HepG2 (cell line): ENCODE measurements around the gene BICRA. TPM values are rescaled to one million over a fixed set of nuclear protein-coding genes. Genes with fewer than 3 reads are reported as not detected.

ENCODE experiments used
- ARID2 ChIP-seq: sonication (generic); formaldehyde crosslinking; IDR thresholded peaks from 2 replicates; pipeline ENCODE4 v1.8.1; 2022; ENCODE audit warnings: mild to moderate bottlenecking, missing genetic modification reagents, borderline replicate concordance
- BHLHE40 ChIP-seq: IDR thresholded peaks from 2 replicates; pipeline ENCODE4 v1.6.1; 2011; ENCODE audit warnings: low read length, improper control_type of control experiment
- CREM ChIP-seq, 2 experiments: sonication (generic) in 1 of 2; formaldehyde crosslinking in 1 of 2; IDR thresholded peaks; 2 replicates each; pipeline versions ENCODE4 v1.4.0 to v1.6.1; 2016 to 2020; ENCODE audit warnings: antibody characterized with exemption in 1 of 2, mild to moderate bottlenecking in 1 of 2, missing genetic modification reagents in 1 of 2
- EP300 ChIP-seq, 3 experiments: sonication (generic) in 1 of 3; formaldehyde crosslinking in 1 of 3; IDR thresholded peaks; 2 replicates each; pipeline versions ENCODE4 v1.5.1 to v1.6.1; 2011 to 2020; ENCODE audit warnings: low read depth in 2 of 3, low read length in 2 of 3, borderline replicate concordance in 1 of 3, improper control_type of control experiment in 1 of 3, mild to moderate bottlenecking in 1 of 3, missing genetic modification reagents in 1 of 3, moderate library complexity in 1 of 3
- FOXP4 ChIP-seq: sonication (generic); formaldehyde crosslinking; IDR thresholded peaks from 2 replicates; pipeline ENCODE4 v1.4.0; 2020; ENCODE audit warnings: missing genetic modification reagents
- HNRNPK ChIP-seq: fragments of 200-400 bp; formaldehyde crosslinking; IDR thresholded peaks from 2 replicates; pipeline ENCODE4 v1.6.1; 2018; ENCODE audit warnings: low read length, low read depth, moderate library complexity, mild to moderate bottlenecking; ENCODE audit not compliant: poor library complexity, severe bottlenecking
- HOXA9 ChIP-seq: sonication (generic); formaldehyde crosslinking; IDR thresholded peaks from 2 replicates; pipeline ENCODE4 v1.8.1; 2022; ENCODE audit warnings: missing genetic modification reagents, mild to moderate bottlenecking, moderate library complexity, borderline replicate concordance
- IRF1 ChIP-seq: sonication (generic); formaldehyde crosslinking; IDR thresholded peaks from 2 replicates; pipeline ENCODE4 v1.4.0; 2020; ENCODE audit warnings: low read depth, mild to moderate bottlenecking, missing genetic modification reagents
- KMT2B ChIP-seq: IDR thresholded peaks from 2 replicates; pipeline ENCODE4 v1.6.1; 2016; ENCODE audit warnings: missing genetic modification reagents, missing compliant biosample characterization
- RBM22 ChIP-seq: fragments of 200-400 bp; formaldehyde crosslinking; optimal IDR thresholded peaks from 2 replicates; pipeline ENCODE3; 2017; ENCODE audit warnings: mild to moderate bottlenecking, low read length, moderate library complexity
- STAG1 ChIP-seq: sonication (generic); formaldehyde crosslinking; IDR thresholded peaks from 2 replicates; pipeline ENCODE4 v1.4.0; 2020; ENCODE audit warnings: missing genetic modification reagents
- TAF15 ChIP-seq: fragments of 200-400 bp; formaldehyde crosslinking; IDR thresholded peaks from one replicate; pipeline ENCODE4 v1.6.1; 2018; ENCODE audit warnings: mild to moderate bottlenecking, low read depth, low read length; ENCODE audit not compliant: poor library complexity, severe bottlenecking
- XBP1 ChIP-seq: sonication (generic); formaldehyde crosslinking; IDR thresholded peaks from 2 replicates; pipeline ENCODE4 v1.5.0; 2020; ENCODE audit warnings: missing genetic modification reagents
- ZNF234 ChIP-seq: sonication (generic); formaldehyde crosslinking; conservative IDR thresholded peaks from 2 replicates; pipeline ENCODE4 v1.5.1; 2020; ENCODE audit warnings: mild to moderate bottlenecking, missing genetic modification reagents
- ZNF350 ChIP-seq: sonication (generic); formaldehyde crosslinking; IDR thresholded peaks from 2 replicates; pipeline ENCODE4 v1.4.0; 2020; ENCODE audit warnings: mild to moderate bottlenecking, low read depth, missing genetic modification reagents, borderline replicate concordance
- ZNF407 ChIP-seq: sonication (generic); formaldehyde crosslinking; IDR thresholded peaks from one replicate; pipeline ENCODE4 v1.5.1; 2020; ENCODE audit warnings: mild to moderate bottlenecking, missing genetic modification reagents; ENCODE audit errors: not compliant biosample characterization
- ZNF451 ChIP-seq: sonication (generic); formaldehyde crosslinking; IDR thresholded peaks from 2 replicates; pipeline ENCODE4 v1.5.0; 2020; ENCODE audit warnings: mild to moderate bottlenecking, missing genetic modification reagents
- ZNF589 ChIP-seq: sonication (generic); formaldehyde crosslinking; conservative IDR thresholded peaks from 2 replicates; pipeline ENCODE4 v1.8.0; 2022; ENCODE audit warnings: mild to moderate bottlenecking, moderate library complexity, missing genetic modification reagents
- ZNF761 ChIP-seq: sonication (generic); formaldehyde crosslinking; conservative IDR thresholded peaks from 2 replicates; pipeline ENCODE4 v1.4.0; 2020; ENCODE audit warnings: mild to moderate bottlenecking, missing genetic modification reagents
- polyA plus RNA-seq, 8 experiments: library from polyadenylated mRNA; depleted of rRNA in 3 of 8; stranded (reverse) in 7 of 8; unstranded in 1 of 8; fragments of >200 nt; fragmentation: Illumina TruSeq in 4 of 8; extraction: Trizol in 4 of 8; gene quantifications; 2 replicates each; pipeline versions ENCODE4 v1.2.1 to v1.2.3, GENCODE V29; 2011 to 2016; ENCODE audit warnings: low read depth in 4 of 8, missing spikeins in 1 of 8, mixed read lengths in 1 of 8; ENCODE audit not compliant: insufficient read depth in 1 of 8
- total RNA-seq, 5 experiments: library from RNA; depleted of rRNA; stranded (reverse); fragments of >200 nt; fragmentation: Illumina TruSeq; extraction: Trizol; gene quantifications; 2 replicates each; pipeline ENCODE4 v1.2.3, GENCODE V29; 2016; ENCODE audit warnings: low read depth in 1 of 5

BICRA gene
- total and polyA plus RNA-seq, 2 of the 13 experiments (the other 11 are each of a cell fraction or from before 2014, with no cell fraction given): 0.55 to 0.71 TPM

- no peak for TF ChIP-seq ZNF761
- TF ChIP-seq HOXA9 (CRISPR knock-in tag): no peak
- no peak for TF ChIP-seq ZNF407 (CRISPR knock-in tag)
- no peak for TF ChIP-seq KMT2B (CRISPR knock-in tag)
- no peak for TF ChIP-seq HNRNPK
- no peak for TF ChIP-seq ZNF234 (CRISPR knock-in tag)
- TF ChIP-seq TAF15: no peak
- TF ChIP-seq RBM22: no peak
- TF ChIP-seq STAG1 (CRISPR knock-in tag): no peak
- no peak for TF ChIP-seq BHLHE40
- no peak for TF ChIP-seq ZNF350 (CRISPR knock-in tag)
- no peak for TF ChIP-seq FOXP4 (CRISPR knock-in tag)
- peak in 1 of 2 experiments; percentile 22; a peak in 1 of 4 replicates for TF ChIP-seq EP300 (IDR thresholded peaks at IDR 0.05; ENCODE audit: low read depth in 2 of 2, low read length in 2 of 2)
- no peak for TF ChIP-seq EP300 (CRISPR knock-in tag; IDR thresholded peaks at IDR 0.05; ENCODE audit: borderline replicate concordance)
- no peak for TF ChIP-seq ARID2 (CRISPR knock-in tag)
- no peak for TF ChIP-seq ZNF589 (CRISPR knock-in tag)
- no peak for TF ChIP-seq ZNF451 (CRISPR knock-in tag)
- TF ChIP-seq XBP1 (CRISPR knock-in tag): no peak
- no peak for TF ChIP-seq IRF1 (CRISPR knock-in tag)
- TF ChIP-seq CREM (IDR thresholded peaks at IDR 0.05): peak; percentile 39; the same call in 1 of the 2 replicates
- no peak for TF ChIP-seq CREM (CRISPR knock-in tag; IDR thresholded peaks at IDR 0.05)
Measured at GRCh38 chr19:47660435-47660832, 51.5 kb downstream of the BICRA start (continued).
